Fibroblast of lung (primary cell): ENCODE measurements around the gene TSPAN18. TPM values are rescaled to one million over a fixed set of nuclear protein-coding genes. Genes with fewer than 3 reads are reported as not detected.

ENCODE experiments used
- DNase-seq, 2 donors: peaks; one replicate each; pipeline versions ENCODE4 v3.0.0 to v3.0.0-alpha.2; 2010; ENCODE audit warnings: low read depth in 2 of 2
- H2AFZ ChIP-seq: 2 replicates; pipeline ENCODE4 v1.5.1; 2012; ENCODE audit warnings: low read length, control low read depth, inconsistent platforms
- H3K27ac ChIP-seq: 2 replicates; pipeline ENCODE4 v1.5.1; 2011; ENCODE audit warnings: low read length, control low read depth; ENCODE audit not compliant: insufficient read depth
- H3K27me3 ChIP-seq: 2 replicates; pipeline ENCODE4 v1.5.1; 2011; ENCODE audit warnings: mild to moderate bottlenecking, low read length; ENCODE audit not compliant: control insufficient read depth, insufficient read depth
- H3K36me3 ChIP-seq: 2 replicates; pipeline ENCODE4 v1.5.1; 2011; ENCODE audit warnings: low read length; ENCODE audit not compliant: control insufficient read depth, insufficient read depth
- H3K4me1 ChIP-seq: 2 replicates; pipeline ENCODE4 v1.5.1; 2011; ENCODE audit warnings: low read length; ENCODE audit not compliant: control insufficient read depth, insufficient read depth; ENCODE audit errors: extremely low read depth
- H3K4me2 ChIP-seq: 2 replicates; pipeline ENCODE4 v1.5.1; 2011; ENCODE audit warnings: low read length, control low read depth; ENCODE audit not compliant: insufficient read depth; ENCODE audit errors: extremely low read depth
- H3K4me3 ChIP-seq, 4 experiments: fragments of 200-600 bp in 1 of 4; sonication (generic) in 1 of 4; replicated peaks in 1 of 4; 2 replicates each; pipeline ENCODE4 v1.5.1; 2011 to 2016; ENCODE audit warnings: low read length in 4 of 4, low read depth in 3 of 4, mild to moderate bottlenecking in 3 of 4, control low read depth in 2 of 4, inconsistent platforms in 1 of 4, mixed read lengths in 1 of 4; ENCODE audit not compliant: insufficient read depth in 1 of 4; ENCODE audit errors: control extremely low read depth in 1 of 4
- H3K79me2 ChIP-seq: 2 replicates; pipeline ENCODE4 v1.5.1; 2012; ENCODE audit warnings: mild to moderate bottlenecking, low read length, inconsistent platforms; ENCODE audit not compliant: control insufficient read depth, insufficient read depth
- H3K9ac ChIP-seq: 2 replicates; pipeline ENCODE4 v1.5.1; 2011; ENCODE audit warnings: mild to moderate bottlenecking, low read length, control low read depth; ENCODE audit not compliant: insufficient read depth
- H3K9me3 ChIP-seq: 2 replicates; pipeline ENCODE4 v1.5.1; 2012; ENCODE audit warnings: low read depth, low read length; ENCODE audit not compliant: control insufficient read depth, insufficient read depth
- H4K20me1 ChIP-seq: 2 replicates; pipeline ENCODE4 v1.5.1; 2011; ENCODE audit warnings: low read length; ENCODE audit not compliant: control insufficient read depth, insufficient read depth; ENCODE audit errors: extremely low read depth
- EZH2 ChIP-seq: IDR thresholded peaks from 2 replicates; pipeline ENCODE4 v1.5.1; 2012; ENCODE audit warnings: low read length, control low read depth, mild to moderate bottlenecking; ENCODE audit errors: missing control alignments
- polyA plus RNA-seq, 2 donors: library from polyadenylated mRNA; depleted of rRNA in 1 of 2; stranded (reverse) in 1 of 2; unstranded in 1 of 2; fragments of >200 nt; gene quantifications; 2 replicates each; pipeline ENCODE4 v1.2.1, GENCODE V29; 2011 to 2012; ENCODE audit warnings: missing spikeins in 1 of 2
- total RNA-seq: library from RNA; depleted of rRNA; stranded (reverse); fragments of >200 nt; gene quantifications from 2 replicates; pipeline ENCODE4 v1.2.1, GENCODE V29; 2014
- TF ChIP-seq, protein P1 (sequence below), 2 donors: IDR thresholded peaks in 1 of 2; conservative IDR thresholded peaks in 1 of 2; 1 replicate in 1 of 2; 2 replicates in 1 of 2; pipeline ENCODE4 v1.5.1; 2011 to 2012; ENCODE audit warnings: low read length in 2 of 2, control low read depth in 1 of 2, inconsistent platforms in 1 of 2, low read depth in 1 of 2, mild to moderate bottlenecking in 1 of 2

TSPAN18 gene
- total and polyA plus RNA-seq, 2 donors (not counting 1 experiment from before 2014, with no cell fraction given), result 0.15 TPM; not detected in 1

GRCh38 chr11:44799012-44799411, 72.2 kb downstream of the TSPAN18 start:
- no peak overlapping the region for H3K4me2 ChIP-seq
- no peaks in the 10 kb centered on the region for H4K20me1 ChIP-seq
- no peak overlapping the region for H3K9ac ChIP-seq
- no peaks in the 10 kb centered on the region for H3K79me2 ChIP-seq
- TF ChIP-seq EZH2, result no peak
- TF ChIP-seq, protein P1, sequence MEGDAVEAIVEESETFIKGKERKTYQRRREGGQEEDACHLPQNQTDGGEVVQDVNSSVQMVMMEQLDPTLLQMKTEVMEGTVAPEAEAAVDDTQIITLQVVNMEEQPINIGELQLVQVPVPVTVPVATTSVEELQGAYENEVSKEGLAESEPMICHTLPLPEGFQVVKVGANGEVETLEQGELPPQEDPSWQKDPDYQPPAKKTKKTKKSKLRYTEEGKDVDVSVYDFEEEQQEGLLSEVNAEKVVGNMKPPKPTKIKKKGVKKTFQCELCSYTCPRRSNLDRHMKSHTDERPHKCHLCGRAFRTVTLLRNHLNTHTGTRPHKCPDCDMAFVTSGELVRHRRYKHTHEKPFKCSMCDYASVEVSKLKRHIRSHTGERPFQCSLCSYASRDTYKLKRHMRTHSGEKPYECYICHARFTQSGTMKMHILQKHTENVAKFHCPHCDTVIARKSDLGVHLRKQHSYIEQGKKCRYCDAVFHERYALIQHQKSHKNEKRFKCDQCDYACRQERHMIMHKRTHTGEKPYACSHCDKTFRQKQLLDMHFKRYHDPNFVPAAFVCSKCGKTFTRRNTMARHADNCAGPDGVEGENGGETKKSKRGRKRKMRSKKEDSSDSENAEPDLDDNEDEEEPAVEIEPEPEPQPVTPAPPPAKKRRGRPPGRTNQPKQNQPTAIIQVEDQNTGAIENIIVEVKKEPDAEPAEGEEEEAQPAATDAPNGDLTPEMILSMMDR (conservative IDR thresholded peaks at IDR 0.05 in 1 of 2, IDR thresholded peaks at IDR 0.05 in 1 of 2; ENCODE audit: low read depth in 1 of 2, low read length in 2 of 2), result no peak
- no peak for DNase-seq
- H3K4me1 ChIP-seq, result no peaks in the 10 kb centered on the region
- peaks cover 7% of the 10 kb centered on the region for H3K27me3 ChIP-seq
- no peak overlapping the region for H3K27ac ChIP-seq
- H3K36me3 ChIP-seq, result no peaks in the 10 kb centered on the region
- no peak overlapping the region for H2AFZ ChIP-seq
- no peak overlapping the region for H3K4me3 ChIP-seq
- no peaks in the 10 kb centered on the region for H3K9me3 ChIP-seq

DNA sequence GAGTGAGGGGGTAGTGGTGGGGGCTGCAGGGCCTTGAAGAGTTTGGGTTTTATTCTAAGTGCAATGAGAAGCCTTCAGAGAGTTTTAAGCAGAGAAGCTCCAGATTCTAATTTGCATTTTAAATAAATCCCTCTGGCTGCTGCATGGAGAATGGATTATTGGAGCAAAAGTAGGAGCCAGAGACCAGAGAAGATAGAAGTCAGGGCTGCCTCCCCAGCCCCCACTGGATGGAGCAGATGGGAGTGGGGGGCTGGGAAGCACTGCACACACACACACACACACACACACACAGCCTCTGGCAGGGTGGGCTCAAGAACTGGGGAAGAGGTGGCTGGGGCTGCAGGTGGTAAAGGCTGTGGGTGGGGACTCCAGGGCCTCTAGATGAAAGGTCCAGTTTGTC, 75.6 kb downstream of the TSPAN18 start:
- H3K9ac ChIP-seq, result no peak overlapping the region
- H3K36me3 ChIP-seq, result no peaks in the 10 kb centered on the region
- H3K27me3 ChIP-seq, result peaks cover 20% of the 10 kb centered on the region
- H3K4me1 ChIP-seq, result no peaks in the 10 kb centered on the region
- no peaks in the 10 kb centered on the region for H3K9me3 ChIP-seq
- H2AFZ ChIP-seq, result no peak overlapping the region
- no peak overlapping the region for H3K27ac ChIP-seq
- no peak overlapping the region for H3K4me3 ChIP-seq
- no peak overlapping the region for H3K4me2 ChIP-seq
- no peak for DNase-seq
- no peaks in the 10 kb centered on the region for H3K79me2 ChIP-seq
- TF ChIP-seq EZH2, result no peak
- TF ChIP-seq, protein P1 (conservative IDR thresholded peaks at IDR 0.05 in 1 of 2, IDR thresholded peaks at IDR 0.05 in 1 of 2; ENCODE audit: low read depth in 1 of 2, low read length in 2 of 2), result no peak
- H4K20me1 ChIP-seq, result no peaks in the 10 kb centered on the region

GRCh38 chr11:44803009-44803408, 76.2 kb downstream of the TSPAN18 start:
- no peaks in the 10 kb centered on the region for H3K9me3 ChIP-seq
- no peak overlapping the region for H3K27ac ChIP-seq
- no peaks in the 10 kb centered on the region for H3K36me3 ChIP-seq
- TF ChIP-seq, protein P1 (conservative IDR thresholded peaks at IDR 0.05 in 1 of 2, IDR thresholded peaks at IDR 0.05 in 1 of 2; ENCODE audit: low read depth in 1 of 2, low read length in 2 of 2), result no peak
- no peak for TF ChIP-seq EZH2
- H2AFZ ChIP-seq, result no peak overlapping the region
- H3K9ac ChIP-seq, result no peak overlapping the region
- no peak for DNase-seq
- no peaks in the 10 kb centered on the region for H3K4me1 ChIP-seq
- no peak overlapping the region for H3K4me3 ChIP-seq
- no peaks in the 10 kb centered on the region for H3K79me2 ChIP-seq
- H3K27me3 ChIP-seq, result peaks cover 20% of the 10 kb centered on the region
- H4K20me1 ChIP-seq, result no peaks in the 10 kb centered on the region
- no peak overlapping the region for H3K4me2 ChIP-seq
